ENCODE measurements around the gene FOXO3. TPM values are rescaled to one million over a fixed set of nuclear protein-coding genes. Genes with fewer than 3 reads are reported as not detected.
A peak's percentile ranks its signal among the peaks of the same experiment; 100 is the strongest.

Gene FOXO3
- total RNA-seq, 4 donors from 2014 or later = 34.3 to 61.1 (median 49.7) TPM

DNA sequence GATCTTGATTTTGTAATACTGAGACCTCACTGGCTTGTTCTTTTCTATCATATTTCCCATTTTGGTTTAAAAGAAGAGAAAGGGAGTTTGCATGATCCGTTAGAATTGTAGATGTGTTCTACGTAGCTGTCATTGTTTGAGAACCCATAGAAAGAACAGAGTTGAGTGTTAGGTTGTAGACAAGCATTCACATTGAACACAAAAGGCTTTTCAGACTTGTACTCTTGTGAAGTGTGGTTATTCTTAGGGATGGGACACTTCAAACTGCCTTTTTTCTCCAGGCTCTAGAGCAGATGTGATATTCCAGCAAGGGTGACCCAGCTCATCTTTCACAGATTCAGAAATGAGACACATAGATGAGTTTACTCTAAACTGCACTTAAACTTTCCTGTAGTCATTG lies 19.9 kb downstream of the FOXO3 start:
- DNase-seq = no peak
- peaks cover 0 to 71% (median 9%) of the 10 kb centered on the region in 4 donors for H3K4me1 ChIP-seq
- H3K36me3 ChIP-seq = no peaks in the 10 kb centered on the region
- TF ChIP-seq, protein P1, sequence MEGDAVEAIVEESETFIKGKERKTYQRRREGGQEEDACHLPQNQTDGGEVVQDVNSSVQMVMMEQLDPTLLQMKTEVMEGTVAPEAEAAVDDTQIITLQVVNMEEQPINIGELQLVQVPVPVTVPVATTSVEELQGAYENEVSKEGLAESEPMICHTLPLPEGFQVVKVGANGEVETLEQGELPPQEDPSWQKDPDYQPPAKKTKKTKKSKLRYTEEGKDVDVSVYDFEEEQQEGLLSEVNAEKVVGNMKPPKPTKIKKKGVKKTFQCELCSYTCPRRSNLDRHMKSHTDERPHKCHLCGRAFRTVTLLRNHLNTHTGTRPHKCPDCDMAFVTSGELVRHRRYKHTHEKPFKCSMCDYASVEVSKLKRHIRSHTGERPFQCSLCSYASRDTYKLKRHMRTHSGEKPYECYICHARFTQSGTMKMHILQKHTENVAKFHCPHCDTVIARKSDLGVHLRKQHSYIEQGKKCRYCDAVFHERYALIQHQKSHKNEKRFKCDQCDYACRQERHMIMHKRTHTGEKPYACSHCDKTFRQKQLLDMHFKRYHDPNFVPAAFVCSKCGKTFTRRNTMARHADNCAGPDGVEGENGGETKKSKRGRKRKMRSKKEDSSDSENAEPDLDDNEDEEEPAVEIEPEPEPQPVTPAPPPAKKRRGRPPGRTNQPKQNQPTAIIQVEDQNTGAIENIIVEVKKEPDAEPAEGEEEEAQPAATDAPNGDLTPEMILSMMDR (IDR thresholded peaks at IDR 0.05) = no peak
- TF ChIP-seq POLR2A (IDR thresholded peaks at IDR 0.05) = no peak
- no peaks in the 10 kb centered on the region for H3K27me3 ChIP-seq
- H3K9me3 ChIP-seq = no peaks in the 10 kb centered on the region
- no peak overlapping the region for H3K4me3 ChIP-seq
- peak overlapping the region; percentile 14 to 71 (median 36) for H3K27ac ChIP-seq

DNA sequence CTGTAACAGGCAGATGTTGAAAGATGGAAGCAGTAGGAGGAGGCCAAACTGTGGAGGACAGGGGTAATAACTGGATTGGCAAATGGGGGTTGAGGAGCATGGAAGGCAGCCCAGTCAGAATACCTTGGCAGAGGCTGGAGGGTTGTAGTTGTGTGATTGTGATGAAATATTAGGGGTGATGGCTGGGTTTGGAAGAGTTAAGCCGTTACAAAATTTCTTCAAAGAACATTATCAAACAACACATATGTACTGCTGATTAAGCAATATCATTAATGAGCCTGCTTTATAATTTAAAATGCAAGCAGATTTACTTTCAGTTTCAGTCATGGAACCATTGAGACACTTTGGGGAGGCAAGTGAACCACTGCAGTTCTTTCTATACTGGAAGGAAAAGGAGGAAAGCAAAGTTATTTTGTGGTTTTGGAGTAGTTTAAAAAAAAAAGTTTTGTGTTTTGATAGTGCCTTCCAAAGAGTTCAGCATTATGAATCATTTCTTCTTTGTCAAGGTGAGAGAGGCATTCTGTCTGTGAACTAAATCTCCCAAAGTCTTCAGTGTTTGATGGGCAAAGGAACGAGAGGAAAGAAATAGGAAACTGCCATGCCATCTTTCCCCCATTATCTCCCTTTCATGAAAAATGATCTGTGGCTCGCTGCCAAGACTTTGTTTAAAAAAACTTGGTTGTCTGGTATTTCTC lies 20.7 kb downstream of the FOXO3 start:
- TF ChIP-seq, protein P1 (IDR thresholded peaks at IDR 0.05) = no peak
- TF ChIP-seq POLR2A (IDR thresholded peaks at IDR 0.05) = no peak
- H3K9me3 ChIP-seq = no peaks in the 10 kb centered on the region
- DNase-seq = no peak
- H3K27ac ChIP-seq = peak overlapping the region; percentile 14 to 71 (median 36)
- no peaks in the 10 kb centered on the region for H3K36me3 ChIP-seq
- no peaks in the 10 kb centered on the region for H3K27me3 ChIP-seq
- H3K4me1 ChIP-seq = peaks cover 0 to 69% (median 6%) of the 10 kb centered on the region in 4 donors
- no peak overlapping the region for H3K4me3 ChIP-seq

DNA sequence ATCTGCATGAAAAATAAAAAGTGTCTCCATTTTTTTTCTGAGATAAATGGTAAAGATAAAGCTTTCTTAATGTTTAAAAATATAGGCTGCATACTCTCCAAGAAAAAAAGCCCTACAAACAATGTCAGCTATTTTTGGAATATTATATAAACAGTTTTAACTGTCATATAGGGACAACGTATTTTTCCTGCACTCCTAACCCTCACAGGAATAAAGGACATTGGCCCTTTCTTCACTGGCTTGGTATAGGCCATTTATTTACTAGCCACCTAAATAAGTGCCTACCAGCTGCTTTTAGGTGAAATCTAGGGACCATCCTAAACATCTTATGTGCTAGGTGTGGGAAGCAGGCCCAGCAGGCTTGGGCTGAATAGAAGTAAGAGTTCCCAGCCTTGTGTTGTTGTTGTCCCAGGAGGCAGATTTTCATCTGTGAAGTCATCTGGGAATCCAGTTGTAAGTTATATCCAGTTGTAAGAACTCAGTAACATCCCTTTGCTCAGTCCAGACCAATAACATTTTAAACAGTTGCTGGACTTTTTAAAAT lies 21.3 kb downstream of the FOXO3 start:
- H3K27me3 ChIP-seq = no peaks in the 10 kb centered on the region
- no peak for DNase-seq
- no peaks in the 10 kb centered on the region for H3K36me3 ChIP-seq
- no peak for TF ChIP-seq POLR2A (IDR thresholded peaks at IDR 0.05)
- TF ChIP-seq, protein P1 (IDR thresholded peaks at IDR 0.05) = no peak
- H3K4me1 ChIP-seq = peaks cover 0 to 67% (median 5%) of the 10 kb centered on the region in 4 donors
- no peak overlapping the region for H3K4me3 ChIP-seq
- H3K27ac ChIP-seq = peak overlapping the region; percentile 2 to 57 (median 20)
- no peaks in the 10 kb centered on the region for H3K9me3 ChIP-seq

- no peaks in the 10 kb centered on the region for H3K9me3 ChIP-seq
- no peaks in the 10 kb centered on the region for H3K27me3 ChIP-seq
- H3K4me3 ChIP-seq = no peak overlapping the region
- peak overlapping the region in 2 of 4 donors; percentile 14 to 57 for H3K27ac ChIP-seq
- TF ChIP-seq, protein P1 (IDR thresholded peaks at IDR 0.05) = no peak
- TF ChIP-seq POLR2A (IDR thresholded peaks at IDR 0.05) = no peak
- DNase-seq = no peak
- H3K36me3 ChIP-seq = no peaks in the 10 kb centered on the region
- H3K4me1 ChIP-seq = peaks cover 0 to 67% (median 8%) of the 10 kb centered on the region in 4 donors
Observed at GRCh38 chr6:108582618-108583017, 21.9 kb downstream of the FOXO3 start.

DNA sequence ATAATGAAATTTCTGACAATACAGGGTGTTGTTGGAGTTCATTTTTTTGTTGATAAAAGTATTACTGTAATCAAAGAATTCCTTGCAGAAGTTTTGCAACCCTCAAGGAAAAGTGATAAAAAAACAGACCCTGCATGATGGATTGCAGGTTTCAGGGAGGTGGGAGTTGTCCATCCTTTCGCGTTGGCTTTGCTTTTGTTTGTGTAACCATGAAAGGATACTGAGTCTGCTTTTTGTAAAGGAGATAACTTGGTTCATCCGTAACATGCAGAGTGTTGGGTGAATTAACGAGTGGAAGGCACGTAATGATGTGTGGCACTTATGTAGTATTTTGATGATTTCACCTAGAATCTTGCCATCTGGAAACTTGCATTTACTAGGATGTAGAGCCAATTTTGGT lies 23.6 kb downstream of the FOXO3 start:
- no peaks in the 10 kb centered on the region for H3K36me3 ChIP-seq
- H3K27me3 ChIP-seq = no peaks in the 10 kb centered on the region
- no peak overlapping the region for H3K4me3 ChIP-seq
- H3K4me1 ChIP-seq = peaks cover 0 to 76% (median 17%) of the 10 kb centered on the region in 4 donors
- no peaks in the 10 kb centered on the region for H3K9me3 ChIP-seq
- DNase-seq = no peak
- no peak for TF ChIP-seq POLR2A (IDR thresholded peaks at IDR 0.05)
- TF ChIP-seq, protein P1 (IDR thresholded peaks at IDR 0.05) = no peak
- peak overlapping the region in 1 of 4 donors; percentile 15 for H3K27ac ChIP-seq
